Osteocyte (in vitro differentiated cells): ENCODE data around the gene PFDN1. TPM values are rescaled to one million over a fixed set of nuclear protein-coding genes. Genes with fewer than 3 reads are reported as not detected.

ENCODE experiments used
- DNase-seq: peaks from one replicate; pipeline ENCODE4 v3.0.0; 2021; ENCODE audit warnings: mixed read lengths; ENCODE audit not compliant: unreplicated experiment; ENCODE audit errors: extremely low spot score
- H3K27ac Mint-ChIP-seq: one replicate; pipeline ENCODE4 v1.8.0; 2021; ENCODE audit warnings: mild to moderate bottlenecking, mixed read lengths; ENCODE audit not compliant: unreplicated experiment
- H3K27me3 Mint-ChIP-seq: one replicate; pipeline ENCODE4 v1.8.0; 2021; ENCODE audit warnings: mixed read lengths; ENCODE audit not compliant: unreplicated experiment
- H3K36me3 Mint-ChIP-seq: one replicate; pipeline ENCODE4 v1.8.0; 2021; ENCODE audit warnings: mixed read lengths; ENCODE audit not compliant: unreplicated experiment
- H3K4me1 Mint-ChIP-seq: one replicate; pipeline ENCODE4 v1.8.0; 2021; ENCODE audit warnings: mixed read lengths; ENCODE audit not compliant: unreplicated experiment
- H3K4me3 Mint-ChIP-seq: one replicate; pipeline ENCODE4 v1.8.0; 2021; ENCODE audit warnings: mild to moderate bottlenecking, moderate library complexity, mixed read lengths; ENCODE audit not compliant: unreplicated experiment
- H3K9me3 Mint-ChIP-seq: one replicate; pipeline ENCODE4 v1.8.0; 2021; ENCODE audit warnings: mixed read lengths; ENCODE audit not compliant: unreplicated experiment
- total RNA-seq: library from RNA; stranded (reverse); gene quantifications from 2 replicates; pipeline ENCODE4 v1.2.1, GENCODE V29; 2021
- TF ChIP-seq, protein P1 (sequence below): fragments of 200-600 bp; sonication (generic); IDR thresholded peaks from 2 replicates; pipeline ENCODE4 v1.5.0; 2021; ENCODE audit warnings: antibody characterized with exemption, mild to moderate bottlenecking, moderate library complexity

PFDN1 gene
- total RNA-seq, 1 donor from 2014 or later, result 49.6 TPM

DNA sequence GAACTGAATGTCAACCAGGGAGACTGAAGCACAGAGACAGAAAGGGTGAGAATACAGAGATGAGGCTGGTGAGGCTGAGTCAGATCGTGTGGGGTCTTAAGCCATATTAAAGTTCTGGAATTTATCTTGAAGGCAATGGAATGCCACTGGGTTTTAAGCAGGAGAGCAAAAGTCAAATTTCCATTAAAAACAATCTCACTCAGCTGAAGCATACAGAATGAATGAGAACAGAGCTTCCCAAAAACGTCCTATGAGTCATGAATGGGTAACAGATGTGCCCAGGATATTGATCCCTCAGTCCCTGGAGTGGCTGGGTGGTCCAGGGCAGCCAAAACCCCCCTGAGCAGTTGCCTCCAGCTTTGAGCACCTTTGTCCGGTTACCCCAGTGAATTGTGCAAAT lies 44.9 kb downstream of the PFDN1 start:
- no peak overlapping the region for H3K4me3 Mint-ChIP-seq
- no peak for DNase-seq
- peaks cover 19% of the 10 kb centered on the region for H3K36me3 Mint-ChIP-seq
- peak overlapping the region; percentile 69 for H3K27ac Mint-ChIP-seq
- no peaks in the 10 kb centered on the region for H3K9me3 Mint-ChIP-seq
- no peaks in the 10 kb centered on the region for H3K27me3 Mint-ChIP-seq
- H3K4me1 Mint-ChIP-seq, result peaks cover 35% of the 10 kb centered on the region
- TF ChIP-seq, protein P1, sequence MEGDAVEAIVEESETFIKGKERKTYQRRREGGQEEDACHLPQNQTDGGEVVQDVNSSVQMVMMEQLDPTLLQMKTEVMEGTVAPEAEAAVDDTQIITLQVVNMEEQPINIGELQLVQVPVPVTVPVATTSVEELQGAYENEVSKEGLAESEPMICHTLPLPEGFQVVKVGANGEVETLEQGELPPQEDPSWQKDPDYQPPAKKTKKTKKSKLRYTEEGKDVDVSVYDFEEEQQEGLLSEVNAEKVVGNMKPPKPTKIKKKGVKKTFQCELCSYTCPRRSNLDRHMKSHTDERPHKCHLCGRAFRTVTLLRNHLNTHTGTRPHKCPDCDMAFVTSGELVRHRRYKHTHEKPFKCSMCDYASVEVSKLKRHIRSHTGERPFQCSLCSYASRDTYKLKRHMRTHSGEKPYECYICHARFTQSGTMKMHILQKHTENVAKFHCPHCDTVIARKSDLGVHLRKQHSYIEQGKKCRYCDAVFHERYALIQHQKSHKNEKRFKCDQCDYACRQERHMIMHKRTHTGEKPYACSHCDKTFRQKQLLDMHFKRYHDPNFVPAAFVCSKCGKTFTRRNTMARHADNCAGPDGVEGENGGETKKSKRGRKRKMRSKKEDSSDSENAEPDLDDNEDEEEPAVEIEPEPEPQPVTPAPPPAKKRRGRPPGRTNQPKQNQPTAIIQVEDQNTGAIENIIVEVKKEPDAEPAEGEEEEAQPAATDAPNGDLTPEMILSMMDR, result no peak

GRCh38 chr5:140256726-140257125 lies 46.2 kb downstream of the PFDN1 start:
- Mint-ChIP-seq H3K27me3 (no peaks in the 10 kb centered on the region), H3K4me1 (peaks cover 46% of the 10 kb centered on the region), H3K4me3 (no peak overlapping the region), H3K36me3 (peaks cover 19% of the 10 kb centered on the region), H3K27ac (no peak overlapping the region), H3K9me3 (no peaks in the 10 kb centered on the region)
- TF ChIP-seq, protein P1, result no peak
- DNase-seq, result no peak

GRCh38 chr5:140255460-140256157 lies 47.3 kb downstream of the PFDN1 start:
- TF ChIP-seq, protein P1, result no peak
- Mint-ChIP-seq H3K36me3 (peaks cover 19% of the 10 kb centered on the region), H3K4me3 (no peak overlapping the region), H3K4me1 (peaks cover 40% of the 10 kb centered on the region), H3K9me3 (no peaks in the 10 kb centered on the region), H3K27ac (no peak overlapping the region), H3K27me3 (no peaks in the 10 kb centered on the region)
- DNase-seq, result no peak

DNA sequence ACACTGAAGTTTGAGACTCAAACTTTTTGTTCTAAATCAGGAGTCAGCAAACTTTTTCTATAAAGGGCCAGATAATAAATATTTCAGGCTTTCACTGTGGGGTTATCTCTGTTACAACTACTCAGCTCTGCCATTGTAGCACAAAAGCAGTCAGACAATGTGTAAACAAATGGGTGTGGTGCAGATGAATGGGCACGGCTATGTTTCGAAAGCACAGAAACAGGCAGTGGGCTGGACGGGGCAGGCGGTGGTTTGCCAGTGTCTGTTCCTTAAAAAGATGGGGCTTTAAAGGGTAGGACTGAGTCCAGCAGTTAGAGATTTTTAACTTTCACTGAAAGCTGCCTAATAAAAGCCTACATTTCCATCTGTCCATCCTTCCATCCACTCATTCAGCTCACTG lies 48.9 kb downstream of the PFDN1 start:
- TF ChIP-seq, protein P1, result no peak
- DNase-seq, result no peak
- Mint-ChIP-seq H3K27ac (no peak overlapping the region), H3K4me3 (no peak overlapping the region), H3K27me3 (no peaks in the 10 kb centered on the region), H3K9me3 (no peaks in the 10 kb centered on the region), H3K36me3 (peaks cover 13% of the 10 kb centered on the region), H3K4me1 (peaks cover 40% of the 10 kb centered on the region)

GRCh38 chr5:140252470-140253126 lies 50.3 kb downstream of the PFDN1 start:
- peak overlapping the region; percentile 88 for H3K27ac Mint-ChIP-seq
- DNase-seq, result no peak
- no peak overlapping the region for H3K4me3 Mint-ChIP-seq
- peaks cover 5% of the 10 kb centered on the region for H3K36me3 Mint-ChIP-seq
- TF ChIP-seq, protein P1, result no peak
- peaks cover 27% of the 10 kb centered on the region for H3K4me1 Mint-ChIP-seq
- no peaks in the 10 kb centered on the region for H3K9me3 Mint-ChIP-seq
- no peaks in the 10 kb centered on the region for H3K27me3 Mint-ChIP-seq
